Measurements from ENCODE around the gene CENPVL1.

The CENPVL1 gene

DNA sequence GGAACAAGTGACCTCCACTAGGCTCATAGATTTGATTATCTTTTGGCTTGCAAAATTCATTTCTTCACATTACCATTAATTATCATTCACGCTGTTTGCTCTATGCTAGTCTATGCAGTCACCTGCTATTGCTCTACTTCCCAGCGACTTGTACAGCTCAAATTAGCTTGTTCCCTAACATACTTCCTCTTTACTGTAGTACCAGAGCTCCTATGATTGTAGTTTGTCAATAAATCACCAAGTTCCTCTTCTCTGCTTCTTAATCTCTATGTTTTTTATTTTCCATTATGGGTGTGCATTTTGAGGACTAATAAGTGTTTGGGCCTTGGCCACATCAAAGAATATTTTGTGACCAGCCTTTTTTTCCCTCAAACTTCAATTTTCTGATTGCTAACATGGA is 26.8 kb downstream of the CENPVL1 start:
- peaks cover 8% of the 10 kb centered on the region for H3K4me1 ChIP-seq (ENCODE audit: low read length)
- no peaks in the 10 kb centered on the region for H3K27me3 ChIP-seq (ENCODE audit: low read depth, low read length)
- H3K9me3 ChIP-seq (ENCODE audit: insufficient read depth, low read length): no peaks in the 10 kb centered on the region
- TF ChIP-seq EZH2phosphoT487 (IDR thresholded peaks at IDR 0.05; ENCODE audit: low read depth): no peak
- TF ChIP-seq, protein P1, sequence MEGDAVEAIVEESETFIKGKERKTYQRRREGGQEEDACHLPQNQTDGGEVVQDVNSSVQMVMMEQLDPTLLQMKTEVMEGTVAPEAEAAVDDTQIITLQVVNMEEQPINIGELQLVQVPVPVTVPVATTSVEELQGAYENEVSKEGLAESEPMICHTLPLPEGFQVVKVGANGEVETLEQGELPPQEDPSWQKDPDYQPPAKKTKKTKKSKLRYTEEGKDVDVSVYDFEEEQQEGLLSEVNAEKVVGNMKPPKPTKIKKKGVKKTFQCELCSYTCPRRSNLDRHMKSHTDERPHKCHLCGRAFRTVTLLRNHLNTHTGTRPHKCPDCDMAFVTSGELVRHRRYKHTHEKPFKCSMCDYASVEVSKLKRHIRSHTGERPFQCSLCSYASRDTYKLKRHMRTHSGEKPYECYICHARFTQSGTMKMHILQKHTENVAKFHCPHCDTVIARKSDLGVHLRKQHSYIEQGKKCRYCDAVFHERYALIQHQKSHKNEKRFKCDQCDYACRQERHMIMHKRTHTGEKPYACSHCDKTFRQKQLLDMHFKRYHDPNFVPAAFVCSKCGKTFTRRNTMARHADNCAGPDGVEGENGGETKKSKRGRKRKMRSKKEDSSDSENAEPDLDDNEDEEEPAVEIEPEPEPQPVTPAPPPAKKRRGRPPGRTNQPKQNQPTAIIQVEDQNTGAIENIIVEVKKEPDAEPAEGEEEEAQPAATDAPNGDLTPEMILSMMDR (IDR thresholded peaks at IDR 0.05; ENCODE audit: low read depth, low read length): no peak
- H3K27ac ChIP-seq (ENCODE audit: low read length): no peak overlapping the region
- peak overlapping the region; percentile 8; the same call in 1 of the 2 replicates for H3K4me2 ChIP-seq (ENCODE audit: low read length)
- no peak overlapping the region for H3K4me3 ChIP-seq (ENCODE audit: low read length)
- no peaks in the 10 kb centered on the region for H3K79me2 ChIP-seq (ENCODE audit: low read length)
- H2AFZ ChIP-seq (ENCODE audit: low read depth, low read length): no peak overlapping the region
- no peaks in the 10 kb centered on the region for H3K36me3 ChIP-seq (replicated peaks; ENCODE audit: low read depth, low read length)
- no peak overlapping the region for H3K9ac ChIP-seq (ENCODE audit: low read length)
- no peaks in the 10 kb centered on the region for H4K20me1 ChIP-seq (ENCODE audit: insufficient read depth, low read length)

GRCh38 chrX:51742586-51742985 is 32.3 kb downstream of the CENPVL1 start:
- Histone ChIP-seq H3K4me1 (ENCODE audit: low read length) (peaks cover 10% of the 10 kb centered on the region; the same call in 1 of the 2 replicates), H3K27me3 (ENCODE audit: low read depth, low read length) (no peaks in the 10 kb centered on the region), H3K4me2 (ENCODE audit: low read length) (peak overlapping the region; percentile 63), H3K79me2 (ENCODE audit: low read length) (peaks cover 31% of the 10 kb centered on the region), H3K9ac (ENCODE audit: low read length) (peak overlapping the region; percentile 94; the same call in 1 of the 2 replicates), H4K20me1 (ENCODE audit: insufficient read depth, low read length) (0 out of 2 replicates have a peak, but pooled peaks cover 5% of the 10 kb centered on the region), H3K9me3 (ENCODE audit: insufficient read depth, low read length) (0 out of 2 replicates have a peak, but pooled peaks cover 5% of the 10 kb centered on the region), H2AFZ (ENCODE audit: low read depth, low read length) (peak overlapping the region; percentile 98), H3K36me3 (replicated peaks; ENCODE audit: low read depth, low read length) (peaks cover 21% of the 10 kb centered on the region), H3K4me3 (ENCODE audit: low read length) (peak overlapping the region; percentile 97), H3K27ac (ENCODE audit: low read length) (no peak overlapping the region)
- TF ChIP-seq, protein P1 (IDR thresholded peaks at IDR 0.05; ENCODE audit: low read depth, low read length): no peak
- TF ChIP-seq EZH2phosphoT487 (IDR thresholded peaks at IDR 0.05; ENCODE audit: low read depth): no peak

GRCh38 chrX:51743179-51743957 is 33.1 kb downstream of the CENPVL1 start, which contains the start of gene GSPT2:
GSPT2 (plus strand) TSS chrX:51743442; CDS start chrX:51743627, 185 bp downstream.
- Histone ChIP-seq H3K4me1 (ENCODE audit: low read length) (peaks cover 10% of the 10 kb centered on the region; the same call in 1 of the 2 replicates), H3K27ac (ENCODE audit: low read length) (peak within 1 kb of the TSS; percentile 65), H3K4me3 (ENCODE audit: low read length) (peak within 1 kb of the TSS; percentile 97), H3K4me2 (ENCODE audit: low read length) (peak within 1 kb of the TSS; percentile 73), H3K9me3 (ENCODE audit: insufficient read depth, low read length) (0 out of 2 replicates have a peak, but pooled peaks cover 5% of the 10 kb centered on the region), H3K9ac (ENCODE audit: low read length) (peak within 1 kb of the TSS; percentile 94), H3K36me3 (replicated peaks; ENCODE audit: low read depth, low read length) (peaks cover 21% of the 10 kb centered on the region), H4K20me1 (ENCODE audit: insufficient read depth, low read length) (0 out of 2 replicates have a peak, but pooled peaks cover 5% of the 10 kb centered on the region), H3K79me2 (ENCODE audit: low read length) (peaks cover 31% of the 10 kb centered on the region), H3K27me3 (ENCODE audit: low read depth, low read length) (no peaks in the 10 kb centered on the region), H2AFZ (ENCODE audit: low read depth, low read length) (peak within 1 kb of the TSS; percentile 98)
- TF ChIP-seq, protein P1 (IDR thresholded peaks at IDR 0.05; ENCODE audit: low read depth, low read length): no peak
- no peak for TF ChIP-seq EZH2phosphoT487 (IDR thresholded peaks at IDR 0.05; ENCODE audit: low read depth)

DNA sequence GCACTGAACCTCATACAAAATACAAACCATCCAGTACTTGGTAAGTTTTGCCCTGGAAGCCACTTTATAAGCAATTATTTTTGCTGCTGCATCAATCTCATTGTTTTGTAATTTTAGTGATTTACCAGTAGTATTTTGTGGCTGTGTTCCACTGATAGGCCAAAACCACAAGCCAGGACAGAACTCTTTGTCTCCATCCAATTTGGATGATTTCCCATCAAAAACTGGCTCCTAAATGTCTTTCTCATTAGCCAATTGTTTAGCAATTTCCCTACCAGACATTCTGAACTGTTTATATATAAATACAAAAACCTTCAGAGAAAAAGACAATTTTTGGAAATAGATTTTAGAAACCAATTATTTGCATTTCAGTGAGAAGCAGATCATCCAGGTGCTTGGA is 37.4 kb downstream of the CENPVL1 start:
- Histone ChIP-seq H3K4me3 (ENCODE audit: low read length) (no peak overlapping the region), H2AFZ (ENCODE audit: low read depth, low read length) (no peak overlapping the region), H3K4me2 (ENCODE audit: low read length) (no peak overlapping the region), H3K9me3 (ENCODE audit: insufficient read depth, low read length) (0 out of 2 replicates have a peak, but pooled peaks cover 5% of the 10 kb centered on the region), H3K79me2 (ENCODE audit: low read length) (peaks cover 31% of the 10 kb centered on the region), H3K36me3 (replicated peaks; ENCODE audit: low read depth, low read length) (peaks cover 21% of the 10 kb centered on the region), H3K9ac (ENCODE audit: low read length) (no peak overlapping the region), H3K27me3 (ENCODE audit: low read depth, low read length) (no peaks in the 10 kb centered on the region), H4K20me1 (ENCODE audit: insufficient read depth, low read length) (0 out of 2 replicates have a peak, but pooled peaks cover 5% of the 10 kb centered on the region), H3K27ac (ENCODE audit: low read length) (no peak overlapping the region), H3K4me1 (ENCODE audit: low read length) (peaks cover 8% of the 10 kb centered on the region; the same call in 1 of the 2 replicates)
- TF ChIP-seq EZH2phosphoT487 (IDR thresholded peaks at IDR 0.05; ENCODE audit: low read depth): no peak
- TF ChIP-seq, protein P1 (IDR thresholded peaks at IDR 0.05; ENCODE audit: low read depth, low read length): no peak

Data from OCI-LY3 (cell line).